Right renal cortex interstitium (tissue), 3 donors: ENCODE data around the gene ENOX1. TPM values are rescaled to one million over a fixed set of nuclear protein-coding genes. Genes with fewer than 3 reads are reported as not detected.

Source experiments
- DNase-seq, 3 donors: peaks; one replicate each; pipeline ENCODE4 v3.0.0-alpha.2; 2013; ENCODE audit warnings: low read depth in 3 of 3, low spot score in 2 of 3
- polyA plus RNA-seq, 3 donors: library from polyadenylated mRNA; unstranded; fragments of 120-200 nt; gene quantifications; one replicate each; pipeline ENCODE4 v1.2.1, GENCODE V29; 2013; ENCODE audit not compliant: insufficient read length in 3 of 3

ENOX1 gene
- polyA plus RNA-seq, 3 donors, result 8.8 to 11.9 (median 11.1) TPM

GRCh38 chr13:43786472-43786765 is 353 bp downstream of the ENOX1 start:
- DNase-seq, result no peak

GRCh38 chr13:43785650-43786471 is 911 bp downstream of the ENOX1 start:
- DNase-seq, result peak in 1 of 3 donors; percentile 45

- DNase-seq, result no peak
Measured at GRCh38 chr13:43785261-43785649, 1.5 kb downstream of the ENOX1 start.

GRCh38 chr13:43784496-43784895 is 2.3 kb downstream of the ENOX1 start:
- no peak for DNase-seq

GRCh38 chr13:43783820-43784219 is 3.0 kb downstream of the ENOX1 start:
- no peak for DNase-seq

GRCh38 chr13:43782686-43783085 is 4.1 kb downstream of the ENOX1 start:
- DNase-seq, result no peak

GRCh38 chr13:43780666-43781065 is 6.1 kb downstream of the ENOX1 start:
- DNase-seq, result no peak

- DNase-seq, result no peak
Measured at GRCh38 chr13:43776501-43777079, 10.2 kb downstream of the ENOX1 start.

- no peak for DNase-seq
Measured at GRCh38 chr13:43776006-43776405, 10.8 kb downstream of the ENOX1 start.

GRCh38 chr13:43773602-43774001 is 13.2 kb downstream of the ENOX1 start:
- no peak for DNase-seq

- DNase-seq, result no peak
Measured at GRCh38 chr13:43770871-43771270, 15.9 kb downstream of the ENOX1 start.

- DNase-seq, result no peak
Measured at GRCh38 chr13:43769529-43769928, 17.2 kb downstream of the ENOX1 start.

- DNase-seq, result no peak
Measured at GRCh38 chr13:43767341-43767931, 19.3 kb downstream of the ENOX1 start.

- no peak for DNase-seq
Measured at GRCh38 chr13:43766725-43767124, 20.0 kb downstream of the ENOX1 start.

- DNase-seq, result no peak
Measured at GRCh38 chr13:43764349-43764748, 22.4 kb downstream of the ENOX1 start.

- no peak for DNase-seq
Measured at GRCh38 chr13:43763143-43763759, 23.5 kb downstream of the ENOX1 start.

- no peak for DNase-seq
Measured at GRCh38 chr13:43761616-43762315, 25.0 kb downstream of the ENOX1 start.

GRCh38 chr13:43760257-43760656 is 26.5 kb downstream of the ENOX1 start:
- DNase-seq, result no peak

GRCh38 chr13:43758834-43759233 is 27.9 kb downstream of the ENOX1 start:
- no peak for DNase-seq

- DNase-seq, result no peak
Measured at GRCh38 chr13:43757266-43757665, 29.5 kb downstream of the ENOX1 start.

GRCh38 chr13:43755844-43756243 is 30.9 kb downstream of the ENOX1 start:
- DNase-seq, result no peak
